Neural cell (in vitro differentiated cells): ENCODE data around the gene SKAP1. TPM values are rescaled to one million over a fixed set of nuclear protein-coding genes. Genes with fewer than 3 reads are reported as not detected.

Experiments
- H2AFZ ChIP-seq: fragments of 200-600, 300-800 bp; sonication (generic), shearing (Covaris generic); 2 replicates; pipeline ENCODE4 v1.6.0; 2014; ENCODE audit warnings: low read depth, mild to moderate bottlenecking, antibody characterized with exemption, low read length, moderate library complexity
- H3F3A ChIP-seq: fragments of 200-600 bp; shearing (Covaris generic); 2 replicates; pipeline ENCODE4 v1.6.1; 2016; ENCODE audit warnings: mild to moderate bottlenecking, moderate library complexity, mixed read lengths, antibody characterized with exemption, low read length; ENCODE audit not compliant: insufficient read depth, poor library complexity, severe bottlenecking
- H3K27ac ChIP-seq: fragments of 200-600, 300-800 bp; sonication (generic), shearing (Covaris generic); 2 replicates; pipeline ENCODE4 v1.5.1; 2014; ENCODE audit warnings: mild to moderate bottlenecking, low read length, moderate library complexity
- H3K27me3 ChIP-seq: fragments of 300-800, 200-600 bp; sonication (generic), shearing (Covaris generic); 2 replicates; pipeline ENCODE4 v1.6.0; 2014; ENCODE audit warnings: mild to moderate bottlenecking, low read depth, low read length, moderate library complexity; ENCODE audit not compliant: insufficient read depth
- H3K36me3 ChIP-seq: fragments of 300-800, 200-600 bp; sonication (generic), shearing (Covaris generic); 2 replicates; pipeline ENCODE4 v1.5.1; 2014; ENCODE audit warnings: mild to moderate bottlenecking, antibody characterized with exemption, low read length, moderate library complexity; ENCODE audit not compliant: insufficient read depth
- H3K4me2 ChIP-seq: fragments of 300-800, 200-600 bp; sonication (generic), shearing (Covaris generic); 2 replicates; pipeline ENCODE4 v1.6.0; 2014; ENCODE audit warnings: mild to moderate bottlenecking, low read length
- H3K4me3 ChIP-seq: fragments of 300-800, 200-600 bp; sonication (generic), shearing (Covaris generic); 2 replicates; pipeline ENCODE4 v1.5.1; 2014; ENCODE audit warnings: mild to moderate bottlenecking, low read length, moderate library complexity
- H3K79me2 ChIP-seq: fragments of 200-600 bp; shearing (Covaris generic); replicated peaks from 2 replicates; pipeline ENCODE4 v1.6.0; 2014; ENCODE audit warnings: mild to moderate bottlenecking, low read length, moderate library complexity; ENCODE audit not compliant: insufficient read depth
- H3K9ac ChIP-seq: fragments of 300-800, 200-600 bp; sonication (generic), shearing (Covaris generic); 2 replicates; pipeline ENCODE4 v1.6.1; 2016; ENCODE audit warnings: mild to moderate bottlenecking, low read length, mixed read lengths
- H3K9me2 ChIP-seq: fragments of 200-600 bp; shearing (Covaris generic); 2 replicates; pipeline ENCODE4 v1.6.1; 2016; ENCODE audit warnings: mild to moderate bottlenecking, low read length, mixed read lengths; ENCODE audit not compliant: insufficient read depth
- H3K9me3 ChIP-seq: fragments of 200-600, 300-800 bp; sonication (generic), shearing (Covaris generic); 2 replicates; pipeline ENCODE4 v1.6.1; 2016; ENCODE audit warnings: mild to moderate bottlenecking, mixed run types, low read length, moderate library complexity, mixed read lengths
- H4K20me1 ChIP-seq: fragments of 200-600 bp; shearing (Covaris generic); 2 replicates; pipeline ENCODE4 v1.6.1; 2016; ENCODE audit warnings: mild to moderate bottlenecking, mixed run types; ENCODE audit not compliant: insufficient read depth
- CTCF ChIP-seq: fragments of 450-650 bp; IDR thresholded peaks from 2 replicates; pipeline ENCODE4 v1.5.1; 2014; ENCODE audit warnings: antibody characterized with exemption, mild to moderate bottlenecking, moderate library complexity; ENCODE audit not compliant: poor library complexity, severe bottlenecking
- EP300 ChIP-seq: fragments of 450-650 bp; conservative IDR thresholded peaks from 2 replicates; pipeline ENCODE4 v1.6.1; 2014; ENCODE audit warnings: antibody characterized with exemption, mild to moderate bottlenecking, moderate library complexity; ENCODE audit not compliant: poor library complexity, severe bottlenecking
- EZH2 ChIP-seq: fragments of 200-600, 300-800 bp; shearing (Covaris generic), sonication (generic); IDR thresholded peaks from 2 replicates; pipeline ENCODE4 v1.6.1; 2014; ENCODE audit warnings: antibody characterized with exemption, low read length, borderline replicate concordance, mild to moderate bottlenecking; ENCODE audit not compliant: insufficient read depth, poor library complexity, severe bottlenecking
- MXI1 ChIP-seq: fragments of 450-650 bp; conservative IDR thresholded peaks from 2 replicates; pipeline ENCODE4 v1.6.1; 2014; ENCODE audit warnings: antibody characterized with exemption, mild to moderate bottlenecking; ENCODE audit not compliant: poor library complexity, severe bottlenecking
- POLR2AphosphoS5 ChIP-seq: IDR thresholded peaks from 2 replicates; pipeline ENCODE4 v1.6.1; 2012
- RAD21 ChIP-seq: fragments of 450-650 bp; conservative IDR thresholded peaks from 2 replicates; pipeline ENCODE4 v1.6.1; 2014; ENCODE audit warnings: antibody characterized with exemption, mild to moderate bottlenecking, moderate library complexity
- REST ChIP-seq: IDR thresholded peaks from 2 replicates; pipeline ENCODE4 v1.6.1; 2012; ENCODE audit warnings: borderline replicate concordance
- SMC3 ChIP-seq: fragments of 450-650 bp; conservative IDR thresholded peaks from 2 replicates; pipeline ENCODE4 v1.6.1; 2014; ENCODE audit warnings: antibody characterized with exemption, mild to moderate bottlenecking, moderate library complexity; ENCODE audit not compliant: poor library complexity
- TAF1 ChIP-seq: IDR thresholded peaks from 2 replicates; pipeline ENCODE4 v1.6.1; 2012; ENCODE audit warnings: low read depth
- polyA plus RNA-seq: library from polyadenylated mRNA; depleted of rRNA; stranded (reverse); fragments of >200 nt; gene quantifications from 2 replicates; pipeline ENCODE4 v1.2.3, GENCODE V29; 2014

Gene SKAP1
- polyA plus RNA-seq, 1 donor from 2014 or later: 0.63 TPM

- TF ChIP-seq EZH2 (no peak), TAF1 (no peak), RAD21 (no peak), CTCF (no peak)
- Histone ChIP-seq H3K4me2 (no peak overlapping the region), H3K36me3 (no peaks in the 10 kb centered on the region), H3K79me2 (peaks cover 35% of the 10 kb centered on the region), H4K20me1 (peaks cover 7% of the 10 kb centered on the region), H3K9me2 (no peaks in the 10 kb centered on the region), H3K4me3 (no peak overlapping the region), H3K9ac (no peak overlapping the region), H2AFZ (no peak overlapping the region), H3F3A (peaks cover 10% of the 10 kb centered on the region), H3K27ac (peak overlapping the region; percentile 97), H3K27me3 (no peaks in the 10 kb centered on the region), H3K9me3 (no peaks in the 10 kb centered on the region)
Measured at GRCh38 chr17:48102043-48102750, 327.8 kb downstream of the SKAP1 start.

- peak within 1 kb of the TSS; percentile 97 for H3K4me2 ChIP-seq
- TF ChIP-seq EZH2: no peak
- peak; percentile 42 for TF ChIP-seq SMC3
- TF ChIP-seq TAF1: peak; percentile 86
- no peak for TF ChIP-seq CTCF
- peak; percentile 94 for TF ChIP-seq POLR2AphosphoS5
- TF ChIP-seq RAD21: peak; percentile 50
- peak; percentile 81 for TF ChIP-seq REST
- TF ChIP-seq EP300: peak; percentile 67
- peak; percentile 80 for TF ChIP-seq MXI1
- H3K9ac ChIP-seq: peak within 1 kb of the TSS; percentile 98
- peak within 1 kb of the TSS; percentile 94 for H2AFZ ChIP-seq
- H3F3A ChIP-seq: peaks cover 10% of the 10 kb centered on the region
- H3K27me3 ChIP-seq: no peaks in the 10 kb centered on the region
- peak within 1 kb of the TSS; percentile 98 for H3K4me3 ChIP-seq
- no peaks in the 10 kb centered on the region for H3K9me3 ChIP-seq
- H3K79me2 ChIP-seq: peaks cover 45% of the 10 kb centered on the region
- H4K20me1 ChIP-seq: peaks cover 7% of the 10 kb centered on the region
- peak within 1 kb of the TSS; percentile 97 for H3K27ac ChIP-seq
- no peaks in the 10 kb centered on the region for H3K36me3 ChIP-seq
- H3K9me2 ChIP-seq: no peaks in the 10 kb centered on the region
Measured at GRCh38 chr17:48101012-48101720, 328.8 kb downstream of the SKAP1 start, which contains the start of gene CBX1. TSS of gene CBX1 (minus strand) at chr17:48101478. CDS start at chr17:48077004, 24,474 bp downstream.
